ENCODE data around the gene MAP4K4. TPM values are rescaled to one million over a fixed set of nuclear protein-coding genes. Genes with fewer than 3 reads are reported as not detected.

The MAP4K4 gene
- total and polyA plus RNA-seq, 2 of the 13 experiments (the other 11 are each of a cell fraction or from before 2014, with no cell fraction given), result 105 to 264 TPM

GRCh38 chr2:101766871-101767739, 69.6 kb downstream of the MAP4K4 start (continued):
- TF ChIP-seq, protein P1, sequence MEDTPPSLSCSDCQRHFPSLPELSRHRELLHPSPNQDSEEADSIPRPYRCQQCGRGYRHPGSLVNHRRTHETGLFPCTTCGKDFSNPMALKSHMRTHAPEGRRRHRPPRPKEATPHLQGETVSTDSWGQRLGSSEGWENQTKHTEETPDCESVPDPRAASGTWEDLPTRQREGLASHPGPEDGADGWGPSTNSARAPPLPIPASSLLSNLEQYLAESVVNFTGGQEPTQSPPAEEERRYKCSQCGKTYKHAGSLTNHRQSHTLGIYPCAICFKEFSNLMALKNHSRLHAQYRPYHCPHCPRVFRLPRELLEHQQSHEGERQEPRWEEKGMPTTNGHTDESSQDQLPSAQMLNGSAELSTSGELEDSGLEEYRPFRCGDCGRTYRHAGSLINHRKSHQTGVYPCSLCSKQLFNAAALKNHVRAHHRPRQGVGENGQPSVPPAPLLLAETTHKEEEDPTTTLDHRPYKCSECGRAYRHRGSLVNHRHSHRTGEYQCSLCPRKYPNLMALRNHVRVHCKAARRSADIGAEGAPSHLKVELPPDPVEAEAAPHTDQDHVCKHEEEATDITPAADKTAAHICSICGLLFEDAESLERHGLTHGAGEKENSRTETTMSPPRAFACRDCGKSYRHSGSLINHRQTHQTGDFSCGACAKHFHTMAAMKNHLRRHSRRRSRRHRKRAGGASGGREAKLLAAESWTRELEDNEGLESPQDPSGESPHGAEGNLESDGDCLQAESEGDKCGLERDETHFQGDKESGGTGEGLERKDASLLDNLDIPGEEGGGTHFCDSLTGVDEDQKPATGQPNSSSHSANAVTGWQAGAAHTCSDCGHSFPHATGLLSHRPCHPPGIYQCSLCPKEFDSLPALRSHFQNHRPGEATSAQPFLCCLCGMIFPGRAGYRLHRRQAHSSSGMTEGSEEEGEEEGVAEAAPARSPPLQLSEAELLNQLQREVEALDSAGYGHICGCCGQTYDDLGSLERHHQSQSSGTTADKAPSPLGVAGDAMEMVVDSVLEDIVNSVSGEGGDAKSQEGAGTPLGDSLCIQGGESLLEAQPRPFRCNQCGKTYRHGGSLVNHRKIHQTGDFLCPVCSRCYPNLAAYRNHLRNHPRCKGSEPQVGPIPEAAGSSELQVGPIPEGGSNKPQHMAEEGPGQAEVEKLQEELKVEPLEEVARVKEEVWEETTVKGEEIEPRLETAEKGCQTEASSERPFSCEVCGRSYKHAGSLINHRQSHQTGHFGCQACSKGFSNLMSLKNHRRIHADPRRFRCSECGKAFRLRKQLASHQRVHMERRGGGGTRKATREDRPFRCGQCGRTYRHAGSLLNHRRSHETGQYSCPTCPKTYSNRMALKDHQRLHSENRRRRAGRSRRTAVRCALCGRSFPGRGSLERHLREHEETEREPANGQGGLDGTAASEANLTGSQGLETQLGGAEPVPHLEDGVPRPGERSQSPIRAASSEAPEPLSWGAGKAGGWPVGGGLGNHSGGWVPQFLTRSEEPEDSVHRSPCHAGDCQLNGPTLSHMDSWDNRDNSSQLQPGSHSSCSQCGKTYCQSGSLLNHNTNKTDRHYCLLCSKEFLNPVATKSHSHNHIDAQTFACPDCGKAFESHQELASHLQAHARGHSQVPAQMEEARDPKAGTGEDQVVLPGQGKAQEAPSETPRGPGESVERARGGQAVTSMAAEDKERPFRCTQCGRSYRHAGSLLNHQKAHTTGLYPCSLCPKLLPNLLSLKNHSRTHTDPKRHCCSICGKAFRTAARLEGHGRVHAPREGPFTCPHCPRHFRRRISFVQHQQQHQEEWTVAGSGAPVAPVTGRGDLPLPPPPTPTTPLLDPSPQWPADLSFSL (CRISPR knock-in tag; IDR thresholded peaks at IDR 0.05), result no peak
- no peak for TF ChIP-seq CBX2 (IDR thresholded peaks at IDR 0.05; ENCODE audit: low read depth, low read length)
- TF ChIP-seq CBX2 (CRISPR knock-in tag; IDR thresholded peaks at IDR 0.05; ENCODE audit: low read depth), result no peak
- TF ChIP-seq ERF (CRISPR knock-in tag; IDR thresholded peaks at IDR 0.05), result peak; percentile 83; the same call in 1 of the 2 replicates
- TF ChIP-seq, protein P2, sequence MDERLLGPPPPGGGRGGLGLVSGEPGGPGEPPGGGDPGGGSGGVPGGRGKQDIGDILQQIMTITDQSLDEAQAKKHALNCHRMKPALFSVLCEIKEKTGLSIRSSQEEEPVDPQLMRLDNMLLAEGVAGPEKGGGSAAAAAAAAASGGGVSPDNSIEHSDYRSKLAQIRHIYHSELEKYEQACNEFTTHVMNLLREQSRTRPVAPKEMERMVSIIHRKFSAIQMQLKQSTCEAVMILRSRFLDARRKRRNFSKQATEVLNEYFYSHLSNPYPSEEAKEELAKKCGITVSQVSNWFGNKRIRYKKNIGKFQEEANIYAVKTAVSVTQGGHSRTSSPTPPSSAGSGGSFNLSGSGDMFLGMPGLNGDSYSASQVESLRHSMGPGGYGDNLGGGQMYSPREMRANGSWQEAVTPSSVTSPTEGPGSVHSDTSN (CRISPR knock-in tag; IDR thresholded peaks at IDR 0.05), result no peak
- no peak for TF ChIP-seq TBP (CRISPR knock-in tag; IDR thresholded peaks at IDR 0.05)
- no peak for TF ChIP-seq THYN1 (CRISPR knock-in tag; IDR thresholded peaks at IDR 0.05; ENCODE audit: borderline replicate concordance, low read depth)
- TF ChIP-seq, protein P3, sequence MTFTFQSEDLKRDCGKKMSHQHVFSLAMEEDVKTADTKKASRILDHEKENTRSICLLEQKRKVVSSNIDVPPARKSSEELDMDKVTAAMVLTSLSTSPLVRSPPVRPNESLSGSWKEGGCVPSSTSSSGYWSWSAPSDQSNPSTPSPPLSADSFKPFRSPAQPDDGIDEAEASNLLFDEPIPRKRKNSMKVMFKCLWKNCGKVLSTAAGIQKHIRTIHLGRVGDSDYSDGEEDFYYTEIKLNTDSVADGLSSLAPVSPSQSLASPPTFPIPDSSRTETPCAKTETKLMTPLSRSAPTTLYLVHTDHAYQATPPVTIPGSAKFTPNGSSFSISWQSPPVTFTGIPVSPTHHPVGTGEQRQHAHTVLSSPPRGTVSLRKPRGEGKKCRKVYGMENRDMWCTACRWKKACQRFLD (CRISPR knock-in tag; IDR thresholded peaks at IDR 0.05; ENCODE audit: borderline replicate concordance), result no peak; the same call in 1 of the 2 replicates
- 0 out of 2 replicates have a peak, but pooled peaks have one; percentile 9 for TF ChIP-seq KAT8 (CRISPR knock-in tag; IDR thresholded peaks at IDR 0.05)
- TF ChIP-seq MEF2D (CRISPR knock-in tag; IDR thresholded peaks at IDR 0.05), result peak; percentile 47; the same call in 1 of the 2 replicates
- TF ChIP-seq, protein P4, sequence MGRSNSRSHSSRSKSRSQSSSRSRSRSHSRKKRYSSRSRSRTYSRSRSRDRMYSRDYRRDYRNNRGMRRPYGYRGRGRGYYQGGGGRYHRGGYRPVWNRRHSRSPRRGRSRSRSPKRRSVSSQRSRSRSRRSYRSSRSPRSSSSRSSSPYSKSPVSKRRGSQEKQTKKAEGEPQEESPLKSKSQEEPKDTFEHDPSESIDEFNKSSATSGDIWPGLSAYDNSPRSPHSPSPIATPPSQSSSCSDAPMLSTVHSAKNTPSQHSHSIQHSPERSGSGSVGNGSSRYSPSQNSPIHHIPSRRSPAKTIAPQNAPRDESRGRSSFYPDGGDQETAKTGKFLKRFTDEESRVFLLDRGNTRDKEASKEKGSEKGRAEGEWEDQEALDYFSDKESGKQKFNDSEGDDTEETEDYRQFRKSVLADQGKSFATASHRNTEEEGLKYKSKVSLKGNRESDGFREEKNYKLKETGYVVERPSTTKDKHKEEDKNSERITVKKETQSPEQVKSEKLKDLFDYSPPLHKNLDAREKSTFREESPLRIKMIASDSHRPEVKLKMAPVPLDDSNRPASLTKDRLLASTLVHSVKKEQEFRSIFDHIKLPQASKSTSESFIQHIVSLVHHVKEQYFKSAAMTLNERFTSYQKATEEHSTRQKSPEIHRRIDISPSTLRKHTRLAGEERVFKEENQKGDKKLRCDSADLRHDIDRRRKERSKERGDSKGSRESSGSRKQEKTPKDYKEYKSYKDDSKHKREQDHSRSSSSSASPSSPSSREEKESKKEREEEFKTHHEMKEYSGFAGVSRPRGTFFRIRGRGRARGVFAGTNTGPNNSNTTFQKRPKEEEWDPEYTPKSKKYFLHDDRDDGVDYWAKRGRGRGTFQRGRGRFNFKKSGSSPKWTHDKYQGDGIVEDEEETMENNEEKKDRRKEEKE (IDR thresholded peaks at IDR 0.05), result no peak
- TF ChIP-seq, protein P5, sequence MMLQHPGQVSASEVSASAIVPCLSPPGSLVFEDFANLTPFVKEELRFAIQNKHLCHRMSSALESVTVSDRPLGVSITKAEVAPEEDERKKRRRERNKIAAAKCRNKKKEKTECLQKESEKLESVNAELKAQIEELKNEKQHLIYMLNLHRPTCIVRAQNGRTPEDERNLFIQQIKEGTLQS (CRISPR knock-in tag; IDR thresholded peaks at IDR 0.05), result peak; percentile 16; the same call in 1 of the 2 replicates
- TF ChIP-seq NPAS2 (CRISPR knock-in tag; IDR thresholded peaks at IDR 0.05; ENCODE audit: borderline replicate concordance), result no peak
- TF ChIP-seq IKZF1 (IDR thresholded peaks at IDR 0.05), result no peak
- TF ChIP-seq ZNF563 (CRISPR knock-in tag; IDR thresholded peaks at IDR 0.05), result no peak
- TF ChIP-seq MTF2 (CRISPR knock-in tag; IDR thresholded peaks at IDR 0.05; ENCODE audit: borderline replicate concordance), result no peak
- peak; percentile 7; the same call in 1 of the 2 replicates for TF ChIP-seq MAX (IDR thresholded peaks at IDR 0.05)
